Fibroblast of mammary gland (primary cell): ENCODE measurements around the gene WFIKKN1.

ENCODE experiments used
- DNase-seq: peaks from one replicate; pipeline ENCODE4 v3.0.0-alpha.2; 2010; ENCODE audit warnings: low read depth
- H3K4me3 ChIP-seq: 2 replicates; pipeline ENCODE4 v1.5.1; 2011; ENCODE audit warnings: low read depth, mild to moderate bottlenecking, low read length, moderate library complexity; ENCODE audit not compliant: control insufficient read depth
- TF ChIP-seq, protein P1 (sequence below): conservative IDR thresholded peaks from 2 replicates; pipeline ENCODE4 v1.5.1; 2011; ENCODE audit warnings: low read depth, low read length, inconsistent platforms; ENCODE audit not compliant: control insufficient read depth, insufficient read depth

WFIKKN1 gene

DNA sequence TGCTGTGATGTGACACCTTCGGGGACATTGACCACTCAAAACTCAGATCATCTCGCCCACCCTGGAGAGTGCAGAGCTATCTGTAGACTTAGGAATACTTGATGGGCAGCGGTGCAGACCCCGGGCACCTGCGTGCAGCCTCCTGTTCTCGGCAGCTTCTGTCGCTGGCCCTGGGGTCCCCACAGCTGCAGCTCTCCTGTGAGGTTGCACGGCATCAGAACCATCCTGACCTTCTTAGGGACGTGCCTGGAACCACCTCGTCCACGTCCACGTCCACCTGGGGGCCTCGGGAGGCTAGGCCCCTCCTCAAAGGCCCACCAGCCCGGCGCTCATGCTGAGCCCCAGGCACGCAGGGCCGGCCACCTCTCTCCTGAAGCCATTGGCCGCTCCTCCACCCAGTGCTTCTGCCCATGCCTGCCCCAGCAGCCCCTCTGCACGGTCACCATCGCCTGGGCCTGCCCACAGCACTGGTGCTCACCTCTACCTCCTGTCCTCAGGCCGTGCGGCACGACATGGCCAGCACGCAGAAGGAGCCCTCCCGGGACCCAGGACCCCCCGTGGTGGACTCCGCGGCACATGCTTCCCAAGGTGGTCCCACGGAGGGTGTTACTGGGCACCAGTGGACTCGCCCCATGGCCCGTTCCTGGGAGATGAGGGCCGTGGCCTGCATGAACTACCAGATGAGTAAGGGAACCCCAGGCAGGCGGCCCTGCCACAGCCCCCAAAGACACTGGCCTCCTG, 2.3 kb upstream of the WFIKKN1 start:
- TF ChIP-seq, protein P1, sequence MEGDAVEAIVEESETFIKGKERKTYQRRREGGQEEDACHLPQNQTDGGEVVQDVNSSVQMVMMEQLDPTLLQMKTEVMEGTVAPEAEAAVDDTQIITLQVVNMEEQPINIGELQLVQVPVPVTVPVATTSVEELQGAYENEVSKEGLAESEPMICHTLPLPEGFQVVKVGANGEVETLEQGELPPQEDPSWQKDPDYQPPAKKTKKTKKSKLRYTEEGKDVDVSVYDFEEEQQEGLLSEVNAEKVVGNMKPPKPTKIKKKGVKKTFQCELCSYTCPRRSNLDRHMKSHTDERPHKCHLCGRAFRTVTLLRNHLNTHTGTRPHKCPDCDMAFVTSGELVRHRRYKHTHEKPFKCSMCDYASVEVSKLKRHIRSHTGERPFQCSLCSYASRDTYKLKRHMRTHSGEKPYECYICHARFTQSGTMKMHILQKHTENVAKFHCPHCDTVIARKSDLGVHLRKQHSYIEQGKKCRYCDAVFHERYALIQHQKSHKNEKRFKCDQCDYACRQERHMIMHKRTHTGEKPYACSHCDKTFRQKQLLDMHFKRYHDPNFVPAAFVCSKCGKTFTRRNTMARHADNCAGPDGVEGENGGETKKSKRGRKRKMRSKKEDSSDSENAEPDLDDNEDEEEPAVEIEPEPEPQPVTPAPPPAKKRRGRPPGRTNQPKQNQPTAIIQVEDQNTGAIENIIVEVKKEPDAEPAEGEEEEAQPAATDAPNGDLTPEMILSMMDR, result no peak
- H3K4me3 ChIP-seq, result no peak overlapping the region
- DNase-seq, result no peak

DNA sequence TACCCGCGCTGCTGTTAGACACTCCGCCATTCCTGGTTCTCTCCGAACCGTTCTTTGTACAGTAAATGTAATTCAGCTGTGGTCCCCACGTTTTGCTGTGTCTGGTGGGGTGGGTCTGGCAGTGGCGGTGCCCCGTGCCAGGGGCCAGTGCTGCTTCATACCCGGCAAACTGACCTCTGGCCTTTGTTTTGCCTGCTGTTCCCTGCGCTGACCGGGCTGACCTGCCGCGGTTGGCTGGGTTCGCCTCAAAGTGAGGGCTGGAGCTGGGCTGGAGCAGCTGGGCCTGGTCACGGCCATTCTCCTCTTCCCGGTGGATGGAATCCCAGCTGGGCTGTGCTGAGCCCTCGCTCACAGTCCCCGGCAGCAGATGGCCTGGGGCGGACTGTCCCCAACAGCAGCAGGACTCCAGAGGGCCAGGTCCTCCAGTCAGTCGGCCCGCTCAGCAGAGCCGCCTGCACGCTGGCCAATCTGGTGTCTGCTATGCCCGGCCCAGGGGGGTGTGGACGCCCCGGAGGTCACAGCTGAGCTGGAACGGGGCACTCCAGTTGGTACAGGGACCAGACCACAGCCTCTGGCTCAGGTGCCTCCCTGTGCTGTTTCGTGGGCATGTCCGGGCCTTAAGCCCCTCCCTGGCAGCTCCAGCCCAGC, 1.5 kb upstream of the WFIKKN1 start:
- no peak overlapping the region for H3K4me3 ChIP-seq
- no peak for DNase-seq
- TF ChIP-seq, protein P1, result no peak

DNA sequence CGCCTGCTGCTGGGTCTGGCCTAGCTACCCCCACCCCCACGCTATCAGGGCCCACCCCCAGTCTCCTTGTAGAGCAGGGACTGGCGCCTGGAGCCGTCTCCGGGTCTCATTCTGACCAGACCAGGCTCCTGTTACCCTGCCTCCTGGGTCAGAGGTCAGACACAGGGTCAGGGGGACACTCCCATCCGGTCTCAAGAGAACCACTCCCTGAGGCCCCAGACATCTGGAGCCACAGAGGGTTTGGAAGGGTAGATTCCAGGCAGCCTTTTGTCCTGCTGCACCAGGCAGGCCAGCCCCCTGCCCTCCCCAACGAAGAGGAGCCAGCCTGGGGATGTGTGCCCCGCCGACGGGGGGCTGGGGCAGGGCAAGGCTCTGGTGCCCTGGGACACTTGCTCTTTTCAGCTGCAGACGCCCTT, 944 bp upstream of the WFIKKN1 start:
- TF ChIP-seq, protein P1, result no peak
- DNase-seq, result no peak
- H3K4me3 ChIP-seq, result no peak overlapping the region

DNA sequence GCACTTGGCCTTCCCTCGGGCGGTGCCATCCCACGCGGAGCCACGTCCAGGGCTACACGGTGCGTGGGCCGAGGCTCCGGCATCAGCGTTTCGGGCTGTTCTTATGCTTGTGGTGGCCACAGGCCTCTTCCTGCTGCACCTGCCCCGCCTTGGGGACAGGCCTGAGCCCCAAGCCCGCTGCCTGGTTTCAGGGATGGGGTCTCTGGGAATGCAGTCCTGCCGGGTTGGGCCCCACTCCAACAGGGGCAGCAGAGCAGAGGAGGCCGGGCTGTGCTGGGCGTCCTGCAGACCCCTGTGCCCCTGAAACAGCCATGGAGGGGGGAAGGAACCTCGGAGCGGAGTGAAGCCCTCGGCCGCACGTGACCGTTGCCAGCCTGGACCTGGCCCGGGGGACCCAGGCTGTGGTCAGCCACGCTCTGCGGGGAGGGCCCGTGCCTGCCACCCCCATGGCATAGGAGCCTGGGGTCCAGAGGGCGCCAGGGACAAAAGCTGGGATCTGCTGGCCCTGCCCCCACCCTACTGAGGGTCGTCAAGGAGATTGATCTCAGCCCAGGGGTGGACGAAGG, 453 bp upstream of the WFIKKN1 start:
- H3K4me3 ChIP-seq, result no peak overlapping the region
- no peak for DNase-seq
- TF ChIP-seq, protein P1, result no peak

DNA sequence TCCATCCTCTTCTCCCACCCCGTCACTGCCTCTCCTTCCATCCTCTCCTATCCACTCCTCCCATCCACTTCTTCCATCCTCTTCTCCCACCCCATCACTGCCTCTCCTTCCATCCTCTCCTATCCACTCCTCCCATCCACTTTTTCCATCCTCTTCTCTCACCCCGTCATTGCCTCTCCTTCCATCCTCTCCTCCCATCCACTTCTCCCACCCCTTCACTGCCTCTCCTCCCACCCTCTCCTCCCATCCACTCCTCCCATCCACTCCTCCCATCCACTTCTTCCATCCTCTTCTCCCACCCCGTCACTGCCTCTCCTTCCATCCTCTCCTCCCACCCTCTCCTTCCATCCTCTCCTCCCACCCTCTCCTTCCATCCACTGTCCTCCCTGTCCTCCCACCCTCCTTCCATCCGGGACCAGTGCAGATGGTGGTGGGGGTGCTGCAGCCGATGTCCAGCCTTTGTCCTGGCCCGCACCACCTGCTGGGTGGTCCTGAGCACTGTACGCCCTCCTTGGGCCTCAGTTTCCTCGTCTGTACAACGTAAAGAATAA, 1.1 kb downstream of the WFIKKN1 start:
- TF ChIP-seq, protein P1, result no peak
- DNase-seq, result no peak
- no peak overlapping the region for H3K4me3 ChIP-seq

DNA sequence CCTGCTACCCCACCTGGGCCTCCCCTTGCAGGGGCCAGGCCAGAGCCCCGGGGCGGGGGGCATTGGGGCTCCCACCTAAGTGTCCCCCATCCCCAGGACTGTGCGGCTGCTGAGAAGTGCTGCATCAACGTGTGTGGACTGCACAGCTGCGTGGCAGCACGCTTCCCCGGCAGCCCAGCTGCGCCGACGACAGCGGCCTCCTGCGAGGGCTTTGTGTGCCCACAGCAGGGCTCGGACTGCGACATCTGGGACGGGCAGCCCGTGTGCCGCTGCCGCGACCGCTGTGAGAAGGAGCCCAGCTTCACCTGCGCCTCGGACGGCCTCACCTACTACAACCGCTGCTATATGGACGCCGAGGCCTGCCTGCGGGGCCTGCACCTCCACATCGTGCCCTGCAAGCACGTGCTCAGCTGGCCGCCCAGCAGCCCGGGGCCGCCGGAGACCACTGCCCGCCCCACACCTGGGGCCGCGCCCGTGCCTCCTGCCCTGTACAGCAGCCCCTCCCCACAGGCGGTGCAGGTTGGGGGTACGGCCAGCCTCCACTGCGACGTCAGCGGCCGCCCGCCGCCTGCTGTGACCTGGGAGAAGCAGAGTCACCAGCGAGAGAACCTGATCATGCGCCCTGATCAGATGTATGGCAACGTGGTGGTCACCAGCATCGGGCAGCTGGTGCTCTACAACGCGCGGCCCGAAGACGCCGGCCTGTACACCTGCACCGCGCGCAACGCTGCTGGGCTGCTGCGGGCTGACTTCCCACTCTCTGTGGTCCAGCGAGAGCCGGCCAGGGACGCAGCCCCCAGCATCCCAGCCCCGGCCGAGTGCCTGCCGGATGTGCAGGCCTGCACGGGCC, 1.9 kb downstream of the WFIKKN1 start:
- DNase-seq, result no peak
- TF ChIP-seq, protein P1, result no peak

More for the DNA sequence above, 1.9 kb downstream of the WFIKKN1 start:
- H3K4me3 ChIP-seq, result no peak overlapping the region
